HG03575 (cell line): Measurements from ENCODE around the gene C5orf34.
"Not testable (repeated sequence)": the region's sequence is repeated elsewhere in the genome, so short reads cannot be mapped to it uniquely, and the experiment has no call there.

ENCODE experiments used
- ATAC-seq: cut with Tn5 transposase; IDR thresholded peaks from one replicate; pipeline ENCODE4 v1.9.1; 2021; ENCODE audit not compliant: unreplicated experiment, insufficient number of reproducible peaks, low FRiP score; ENCODE audit errors: extremely low read depth

The C5orf34 gene

DNA sequence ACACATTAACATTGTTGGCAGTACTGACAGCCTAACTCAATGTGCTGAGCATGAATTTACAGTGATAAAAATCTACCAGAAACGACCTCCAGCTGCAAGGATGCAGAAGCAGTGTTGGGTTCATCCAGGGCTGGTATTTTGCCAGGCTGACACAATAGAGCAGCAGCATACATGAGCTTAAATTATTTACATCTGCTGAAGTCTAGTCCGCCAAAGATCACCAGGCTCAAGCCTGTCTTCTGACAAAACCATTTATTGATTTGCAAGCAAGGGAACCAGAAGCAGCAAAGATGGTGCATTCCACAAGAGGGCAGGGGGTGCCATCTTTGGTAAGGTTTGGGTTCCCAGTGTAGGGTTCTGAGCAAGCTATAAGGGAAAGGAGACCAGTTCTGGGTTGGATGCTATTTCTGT is 8.7 kb upstream of the C5orf34 start:
- ATAC-seq = no peak

DNA sequence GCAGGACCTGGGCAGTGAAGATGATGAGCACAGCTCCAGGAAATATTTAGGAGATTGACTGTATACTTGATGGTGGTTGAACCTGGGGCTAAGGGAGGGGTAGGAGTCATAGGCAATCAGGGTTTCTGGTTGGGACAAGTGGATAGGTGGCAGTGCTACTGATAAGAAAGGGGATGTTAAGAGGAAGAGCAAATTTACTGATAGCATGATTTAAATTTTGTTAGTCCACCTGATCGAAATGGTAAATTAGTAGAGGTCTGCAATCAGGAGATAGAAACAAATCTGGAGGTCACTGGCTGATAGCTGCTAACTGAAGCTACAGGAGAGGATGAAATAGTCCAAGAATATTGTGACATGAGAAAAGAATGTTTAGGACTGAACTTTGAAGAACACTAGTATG is 5.7 kb upstream of the C5orf34 start:
- ATAC-seq = no peak

DNA sequence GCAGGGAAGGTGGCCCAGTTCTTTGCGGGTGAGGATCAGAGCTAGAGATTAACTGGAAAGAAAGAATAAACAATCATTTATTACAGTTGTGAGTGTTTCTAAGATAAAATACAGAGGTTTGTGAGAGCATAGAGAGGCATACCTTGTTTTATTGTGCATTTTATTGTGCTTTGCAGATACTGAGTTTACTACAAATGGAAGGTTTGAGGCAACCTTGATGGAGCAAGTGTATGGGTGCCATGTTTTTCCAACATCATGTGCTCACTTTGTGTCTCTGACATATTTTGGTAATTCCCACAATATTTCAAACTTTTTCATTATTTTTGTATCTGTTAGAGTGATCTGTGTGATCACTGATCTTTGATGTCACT is 715 bp upstream of the C5orf34 start:
- no peak for ATAC-seq

DNA sequence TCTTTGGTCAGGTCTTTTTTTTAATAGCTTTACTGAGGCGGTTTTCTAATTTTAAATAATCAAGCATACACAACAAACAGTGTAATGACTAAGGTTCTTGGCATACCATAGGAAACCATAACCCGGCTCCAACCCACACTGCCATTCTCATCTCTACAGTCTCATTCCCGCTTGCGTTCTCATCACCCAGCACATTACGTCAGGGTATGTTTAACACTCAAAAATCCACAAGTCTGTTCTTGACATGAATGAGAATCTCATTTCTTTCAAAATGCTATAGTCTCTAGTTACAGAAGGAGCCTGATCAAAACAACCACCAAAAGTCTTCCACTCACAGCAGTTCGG is 505 bp downstream of the C5orf34 start:
- peak; percentile 11 for ATAC-seq

DNA sequence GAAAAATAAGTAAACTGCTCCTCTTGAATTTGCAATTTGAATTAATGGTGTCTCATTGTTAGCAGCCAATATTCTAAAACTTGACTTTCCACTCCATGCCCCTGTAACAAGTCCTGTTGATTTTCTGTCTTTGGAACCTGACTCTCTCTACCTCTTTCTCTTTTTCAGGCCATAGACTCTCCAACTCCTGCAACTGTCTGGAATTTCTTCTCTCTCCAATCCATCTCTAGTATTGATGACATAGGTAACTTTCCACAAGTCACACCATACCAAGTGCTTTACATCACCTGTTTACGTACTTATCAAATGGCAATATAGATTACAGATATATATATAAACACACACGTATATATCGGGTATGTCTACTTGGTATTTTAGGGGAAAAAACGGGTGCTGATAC is 923 bp downstream of the C5orf34 start:
- no peak for ATAC-seq

DNA sequence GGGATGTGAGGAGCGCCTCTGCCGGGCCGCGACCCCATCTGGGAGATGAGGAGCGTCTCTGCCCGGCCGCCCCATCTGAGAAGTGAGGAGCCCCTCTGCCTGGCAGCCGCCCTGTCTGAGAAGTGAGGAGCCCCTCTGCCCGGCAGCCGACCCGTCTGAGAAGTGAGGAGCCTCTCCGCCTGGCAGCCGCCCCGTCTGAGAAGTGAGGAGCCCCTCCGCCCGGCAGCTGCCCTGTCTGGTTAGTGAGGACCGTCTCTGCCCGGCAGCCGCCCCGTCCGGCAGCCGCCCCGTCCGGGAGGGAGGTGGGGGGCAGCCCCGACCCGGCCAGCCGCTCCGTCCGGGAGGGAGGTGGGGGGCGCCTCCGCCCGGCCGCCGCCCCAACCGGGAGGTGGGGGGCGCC is 3.9 kb downstream of the C5orf34 start:
- ATAC-seq = not testable (repeated sequence)

DNA sequence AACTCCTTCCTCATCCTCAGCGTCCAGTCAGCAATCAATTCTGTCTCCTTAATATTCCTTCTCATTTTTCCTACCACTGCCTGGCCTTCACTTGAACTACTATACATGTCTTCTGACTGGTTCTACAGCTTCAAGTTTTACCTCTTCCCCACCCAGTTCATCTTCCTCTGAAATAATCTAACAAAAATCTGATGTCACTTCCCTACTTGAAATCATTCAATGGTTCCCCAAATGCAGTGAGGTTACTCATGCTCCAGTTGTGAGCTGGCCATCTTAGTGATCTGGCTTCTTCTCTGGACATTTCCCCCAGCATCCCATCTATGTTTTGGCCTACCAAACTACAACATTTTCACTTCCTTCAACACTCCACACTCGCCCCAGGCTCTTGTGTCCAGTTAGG is 16.4 kb downstream of the C5orf34 start:
- no peak for ATAC-seq

DNA sequence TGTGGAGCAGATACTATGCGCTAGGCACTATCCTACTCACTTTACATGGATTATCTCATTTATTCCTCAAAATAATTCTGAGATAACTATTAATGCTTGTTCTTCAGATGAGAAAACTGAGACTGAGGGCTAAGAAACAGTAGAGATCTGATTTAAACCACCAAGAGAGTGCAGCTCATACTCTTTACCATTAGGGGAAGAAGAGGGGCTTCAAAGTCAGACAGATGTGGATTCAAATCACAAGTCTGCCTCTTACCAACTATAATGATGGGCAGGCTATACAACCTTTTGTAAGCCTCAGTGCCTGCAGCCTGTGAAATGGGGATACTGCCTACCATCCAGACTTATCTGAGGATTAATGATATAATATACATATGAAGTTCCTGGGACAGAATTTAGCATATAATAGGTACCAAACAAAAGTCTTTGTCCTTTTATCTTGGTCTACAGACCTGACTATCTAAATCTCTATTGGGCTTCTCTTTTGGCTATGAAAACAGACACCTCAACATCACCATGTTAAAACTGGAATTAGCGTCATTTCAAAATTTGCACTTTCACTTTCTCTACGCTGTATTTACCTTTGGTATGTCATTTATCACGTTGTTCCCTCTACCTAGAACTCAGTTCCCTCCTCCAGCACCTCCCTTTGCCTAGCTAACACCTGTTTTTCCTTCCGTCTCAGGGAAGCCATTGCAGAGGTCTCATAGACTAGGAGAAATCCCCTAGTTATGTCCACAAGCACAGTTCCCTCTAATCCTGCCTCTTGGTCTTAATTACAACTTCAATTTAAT is 17.4 kb downstream of the C5orf34 start:
- no peak for ATAC-seq

DNA sequence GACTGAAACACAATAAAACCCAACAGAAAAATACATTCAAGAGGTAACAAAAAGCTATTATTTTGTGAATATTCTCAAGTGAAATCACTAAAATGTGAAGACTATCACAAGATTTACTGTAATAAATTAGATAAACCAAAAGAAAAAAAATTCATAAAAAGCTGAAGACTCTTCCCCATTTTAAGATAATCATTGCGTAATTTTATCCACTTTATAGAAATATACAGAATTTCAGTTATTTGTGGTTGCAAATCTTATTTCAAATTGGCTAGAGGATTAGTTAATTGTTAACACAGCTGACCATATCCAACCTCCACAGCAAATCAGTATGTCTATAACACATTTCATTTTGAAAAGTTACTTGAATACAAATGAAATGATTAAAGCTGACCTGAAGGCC is 23.6 kb downstream of the C5orf34 start:
- no peak for ATAC-seq

DNA sequence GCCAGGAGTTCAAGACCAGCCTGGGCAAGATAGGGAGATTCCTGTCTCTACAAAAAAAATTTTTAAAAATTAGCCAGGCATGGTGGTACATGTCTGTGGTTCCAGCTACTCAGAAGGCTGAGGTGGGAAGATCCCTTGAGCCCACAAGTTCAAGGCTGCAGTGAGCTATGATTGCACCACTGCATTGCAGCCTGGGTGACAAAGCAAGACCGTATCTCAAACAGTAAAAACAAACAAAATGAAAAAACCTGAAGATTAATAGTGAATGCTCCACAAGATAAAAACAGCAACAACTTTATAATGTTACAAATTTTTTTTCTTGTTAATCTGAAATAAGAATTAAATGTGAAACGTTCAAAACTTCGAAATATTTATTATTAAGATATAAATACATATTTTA is 28.6 kb downstream of the C5orf34 start:
- ATAC-seq = no peak

DNA sequence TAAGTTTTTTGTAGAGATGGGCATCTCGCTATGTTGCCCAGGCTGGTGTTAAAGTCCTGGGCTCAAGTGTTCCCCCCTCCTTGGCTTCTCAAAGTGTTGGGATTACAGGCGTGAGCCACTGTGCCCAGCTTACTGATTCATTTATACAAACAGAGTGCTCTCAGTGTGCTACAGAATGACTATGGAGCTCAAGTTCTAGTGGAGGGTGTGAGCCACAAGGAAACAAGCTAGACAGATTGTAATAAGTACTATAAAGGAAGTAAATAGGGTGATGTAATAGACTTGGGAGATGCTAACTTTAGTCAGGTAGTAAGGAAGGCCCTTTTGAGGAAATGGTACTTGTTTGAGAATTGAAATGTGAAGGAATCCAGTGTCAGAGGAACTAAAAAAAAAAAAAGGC is 29.5 kb downstream of the C5orf34 start:
- ATAC-seq = no peak

DNA sequence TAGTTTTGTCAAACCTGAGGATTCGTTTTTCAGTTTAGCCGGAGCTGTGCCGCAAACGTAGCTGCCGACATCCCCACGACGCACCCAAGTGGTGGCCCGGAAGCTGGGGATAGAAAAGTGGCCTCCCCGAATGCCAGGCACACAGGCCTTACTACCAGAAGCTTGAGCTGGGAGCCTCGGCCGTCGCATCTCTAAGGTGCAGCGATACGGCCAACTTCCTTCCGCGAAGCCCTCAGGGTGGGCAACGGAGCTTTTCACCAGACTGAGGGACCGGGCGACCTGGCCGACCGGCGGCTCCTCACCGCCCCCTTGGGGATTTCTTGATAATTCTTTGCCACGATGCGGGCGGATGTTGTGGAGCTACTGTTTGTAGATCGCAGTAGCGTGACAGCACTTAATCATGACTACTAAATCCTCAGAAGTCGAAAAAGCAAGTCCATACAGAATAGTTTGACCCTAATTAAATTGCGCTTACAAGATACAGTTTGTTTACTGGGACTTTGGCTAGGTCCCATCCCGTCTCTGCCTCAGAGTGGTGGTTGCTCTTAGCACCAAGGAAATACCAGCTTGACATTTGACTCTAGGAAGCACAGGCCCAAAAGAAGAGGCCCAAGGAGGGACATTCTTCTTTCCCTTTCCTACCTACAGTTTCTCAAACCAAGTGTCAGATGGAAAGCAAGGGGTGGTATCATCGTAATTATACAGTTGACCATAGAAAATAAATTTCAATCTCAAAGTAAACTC is 30.7 kb downstream of the C5orf34 start:
- ATAC-seq = peak; percentile 33

DNA sequence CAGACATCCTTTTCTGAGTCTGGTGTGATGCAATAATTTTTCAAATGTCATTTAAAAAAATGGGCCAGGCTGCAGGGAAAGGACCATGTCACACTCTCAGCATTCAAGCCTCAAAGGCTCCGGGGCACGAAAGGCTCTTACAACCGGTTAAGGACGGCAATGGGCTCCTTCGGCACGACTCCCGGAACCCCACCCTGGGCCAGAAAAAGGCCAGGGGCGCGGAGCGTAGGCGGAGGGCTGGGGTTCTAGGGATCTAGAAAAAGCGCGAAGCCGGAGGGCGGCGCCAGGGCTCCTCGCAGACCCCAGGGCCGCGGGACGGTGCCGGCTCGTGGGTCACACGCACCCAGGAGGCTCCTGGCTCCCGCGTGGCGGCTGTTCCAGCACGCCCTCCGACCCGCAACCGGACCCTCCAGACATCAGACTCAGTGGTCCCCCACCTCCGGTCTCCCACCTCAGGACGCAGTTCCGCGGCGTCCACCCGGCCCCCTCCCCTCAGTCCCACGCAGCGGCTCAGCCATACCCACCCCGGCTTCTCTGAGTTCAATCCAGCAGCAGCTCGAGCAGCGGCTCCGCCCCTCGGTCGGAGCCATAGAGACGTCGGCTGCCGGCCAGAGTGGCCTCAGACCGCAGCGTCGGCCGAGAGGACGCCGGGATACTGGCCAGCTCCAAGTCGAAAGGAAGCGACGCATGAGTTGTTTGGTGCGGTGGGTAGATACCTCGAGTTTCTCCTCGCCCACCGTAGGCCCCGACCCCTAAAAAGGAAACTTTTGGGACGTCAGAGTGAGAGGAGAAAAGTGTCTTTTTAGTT is 31.4 kb downstream of the C5orf34 start, which contains the start of gene TMEM267:
Gene TMEM267 (minus strand): TSS at position 568 of the 808 bp plus-strand sequence. CDS start 29,896 bp downstream, outside the sequence.
- ATAC-seq = peak; percentile 37

DNA sequence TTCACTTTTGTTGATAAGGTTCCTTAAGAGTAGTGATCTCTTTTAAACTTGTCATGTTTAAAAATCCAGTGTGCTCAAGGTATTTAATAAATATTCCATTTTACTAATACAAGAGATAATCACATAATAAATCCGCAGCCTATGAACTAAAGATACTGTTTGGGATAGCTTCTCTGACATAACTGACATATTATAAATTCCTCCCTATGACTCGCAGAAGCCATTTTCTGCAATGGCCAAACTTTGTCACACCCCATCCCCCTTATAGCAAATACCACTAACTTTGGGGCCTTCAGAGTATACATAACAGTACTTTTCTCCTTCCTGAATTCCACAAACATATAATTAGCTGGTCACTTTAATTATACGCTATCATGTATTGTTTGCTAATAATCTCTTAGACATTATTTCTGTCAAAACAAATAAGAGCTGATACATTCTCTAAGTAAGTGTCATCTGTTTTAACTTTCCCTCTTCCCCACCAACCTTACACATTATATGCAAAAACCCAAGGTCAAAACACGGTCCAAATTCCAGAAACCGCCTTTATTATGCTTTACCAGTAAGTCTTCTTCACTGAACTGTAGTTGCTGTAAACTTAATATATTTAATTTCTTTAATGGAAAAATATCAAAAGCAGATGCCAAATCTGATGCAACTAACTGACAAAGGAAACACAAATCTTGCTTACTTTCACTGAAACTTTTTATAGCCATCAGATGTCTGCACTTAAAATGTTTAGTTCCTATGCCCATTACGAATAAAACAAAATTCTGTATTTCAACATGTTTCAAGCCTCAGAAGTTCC is 32.3 kb downstream of the C5orf34 start:
- no peak for ATAC-seq

DNA sequence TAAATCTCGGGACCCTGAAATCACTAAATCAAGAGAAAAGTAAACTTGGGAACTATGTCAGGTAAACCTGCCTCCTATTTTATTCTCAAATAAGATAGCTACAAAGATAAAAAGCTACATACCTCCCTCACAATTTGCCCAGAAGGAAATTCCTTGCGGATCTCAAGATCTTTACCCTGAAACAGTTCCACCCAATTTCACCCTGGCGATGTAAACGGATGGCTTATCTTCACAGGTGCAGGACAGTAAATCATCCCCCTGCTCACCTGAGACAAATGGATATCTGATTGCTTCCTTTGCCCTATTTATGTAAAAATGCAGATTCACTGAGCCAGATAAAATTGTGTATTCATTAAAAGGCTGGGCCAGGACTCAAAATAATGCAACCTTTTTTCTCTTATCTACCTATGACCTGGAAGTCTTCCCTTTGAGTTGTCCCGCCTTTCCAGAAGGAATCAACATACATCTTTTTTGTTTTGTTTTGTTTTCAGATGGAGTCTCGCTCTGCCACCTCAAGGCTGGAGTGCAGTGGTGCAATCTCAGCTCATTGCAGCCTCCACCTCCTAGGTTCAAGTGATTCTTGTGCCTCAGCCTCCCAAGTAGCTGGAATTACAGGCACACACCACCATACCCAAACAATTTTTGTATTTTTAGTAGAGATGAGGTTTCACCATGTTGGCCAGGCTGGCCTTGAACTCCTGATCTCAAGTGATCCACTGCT is 45.1 kb downstream of the C5orf34 start:
- ATAC-seq = no peak

DNA sequence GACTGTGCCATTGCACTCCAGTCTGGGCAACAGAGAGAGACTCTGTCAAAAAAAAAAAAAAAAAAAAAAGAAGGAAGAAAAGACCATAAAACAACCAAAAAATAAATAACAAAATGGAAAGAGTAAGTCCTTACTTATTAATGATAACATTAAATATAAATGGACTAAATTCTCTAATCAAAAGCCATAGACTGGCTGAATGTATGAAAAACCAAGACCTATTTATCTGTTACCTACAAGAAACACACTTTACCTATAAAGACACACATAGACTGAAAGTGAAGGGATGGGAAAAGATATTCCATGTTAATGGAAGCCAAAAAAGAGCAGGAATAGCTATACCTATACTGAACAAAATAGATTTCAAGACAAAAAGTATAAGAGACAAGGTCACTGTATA is 47.8 kb downstream of the C5orf34 start:
- ATAC-seq = no peak

DNA sequence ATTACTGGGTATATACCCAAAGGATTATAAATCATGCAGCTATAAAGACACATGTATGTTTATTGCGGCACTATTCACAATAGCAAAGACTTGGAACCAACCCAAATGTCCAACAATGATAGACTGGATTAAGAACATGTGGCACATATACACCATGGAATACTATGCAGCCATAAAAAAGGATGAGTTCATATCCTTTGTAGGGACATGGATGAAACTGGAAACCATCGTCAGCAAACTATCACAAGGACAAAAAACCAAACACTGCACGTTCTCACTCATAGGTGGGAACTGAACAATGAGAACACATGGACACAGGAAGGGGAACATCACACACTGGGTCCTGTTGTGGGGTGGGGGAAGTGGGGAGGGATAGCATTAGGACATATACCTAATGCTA is 49.5 kb downstream of the C5orf34 start:
- not testable (repeated sequence) for ATAC-seq

DNA sequence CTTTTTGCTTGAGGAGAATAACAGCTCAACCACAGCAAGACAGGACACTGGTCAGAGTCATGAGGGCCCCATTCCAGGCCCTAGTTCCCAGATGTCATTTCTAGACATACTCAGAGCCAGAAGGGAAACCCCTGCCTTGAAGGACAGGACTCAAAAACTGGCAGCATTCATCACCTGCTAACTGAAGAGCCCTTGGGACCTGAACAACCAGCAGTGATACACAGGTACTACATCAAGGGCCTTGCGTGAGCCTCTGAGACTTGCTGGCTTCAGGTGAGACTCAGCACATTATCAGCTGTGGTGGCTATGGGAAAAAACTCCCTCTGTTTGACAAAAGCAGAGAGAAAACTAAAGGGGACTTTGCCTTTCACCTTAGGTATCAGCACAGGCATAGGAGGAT is 53.9 kb downstream of the C5orf34 start:
- no peak for ATAC-seq
